ENCODE measurements around the gene ARID4B. TPM values are rescaled to one million over a fixed set of nuclear protein-coding genes. Genes with fewer than 3 reads are reported as not detected.
"Not testable (repeated sequence)": the region's sequence is repeated elsewhere in the genome, so short reads cannot be mapped to it uniquely, and the experiment has no call there.

Gene ARID4B
- polyA plus RNA-seq, 2 of the 4 experiments (the other 2 are of a cell fraction), result 14.9 to 16.0 TPM

DNA sequence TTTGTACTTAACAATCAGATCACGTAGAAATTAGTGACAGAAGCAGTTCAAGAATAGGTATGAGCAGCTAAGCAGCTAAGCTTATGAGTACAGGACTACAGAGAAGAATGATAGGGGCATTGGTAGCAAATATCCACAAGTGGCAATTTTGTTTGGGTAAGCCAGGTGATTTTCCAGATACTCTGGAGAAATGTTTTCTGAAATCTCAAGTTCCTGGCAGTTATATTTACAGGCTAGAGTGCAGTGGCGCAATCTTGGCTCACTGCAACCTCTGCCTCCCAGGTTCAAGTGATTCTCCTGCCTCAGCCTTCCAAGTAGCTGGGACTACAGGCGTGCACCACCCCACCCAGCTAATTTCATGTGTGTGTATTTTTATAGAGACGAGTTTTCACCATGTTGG lies 55.1 kb downstream of the ARID4B start:
- no peak overlapping the region for H3K4me3 ChIP-seq
- no peak overlapping the region for H3K27ac ChIP-seq
- 89% methylated on average over 4 of the region's 4 CpGs for WGBS (ENCODE audit: missing lambda C conversion rate)
- ATAC-seq, result no peak
- ChIA-PET POLR2A (no interaction called here), CTCF (interaction anchor here (1.5 to 2.0 kb wide), 4 partner anchors 12 to 143 kb away, joined by 3 to 6 read pairs (median 6); no protein-coding TSS in a partner anchor)
- no peak for FAIRE-seq
- H3K4me1 ChIP-seq, result peaks cover 11% of the 10 kb centered on the region; the same call in 2 of the 3 replicates
- no peak for DNase-seq (ENCODE audit: low read depth in 1 of 2, low spot score in 1 of 2)
- TF ChIP-seq CHD4 (IDR thresholded peaks at IDR 0.05; ENCODE audit: borderline replicate concordance) (no peak), RNF2 (IDR thresholded peaks at IDR 0.05; ENCODE audit: borderline replicate concordance, low read depth) (no peak), POLR2AphosphoS2 (conservative IDR thresholded peaks at IDR 0.05; ENCODE audit: low read length) (no peak), CHD2 (IDR thresholded peaks at IDR 0.05; ENCODE audit: low read length, partially characterized antibody) (no peak), PBX3 (IDR thresholded peaks at IDR 0.05) (no peak), ATOH8 (CRISPR knock-in tag; IDR thresholded peaks at IDR 0.05; ENCODE audit: low read depth) (no peak), RARB (CRISPR knock-in tag; IDR thresholded peaks at IDR 0.05) (no peak), SMC3 (IDR thresholded peaks at IDR 0.05) (no peak), RCOR1 (IDR thresholded peaks at IDR 0.05; ENCODE audit: low read depth, low read length) (no peak), CEBPB (IDR thresholded peaks at IDR 0.05) (no peak), ELK1 (IDR thresholded peaks at IDR 0.05; ENCODE audit: low read depth, low read length) (no peak), ZFP36 (IDR thresholded peaks at IDR 0.05; ENCODE audit: borderline replicate concordance, partially characterized antibody) (no peak), HOXB5 (CRISPR knock-in tag; IDR thresholded peaks at IDR 0.05) (no peak), ESRRA (IDR thresholded peaks at IDR 0.05; ENCODE audit: borderline replicate concordance, low read length) (no peak), ZNF302 (CRISPR knock-in tag; IDR thresholded peaks at IDR 0.05) (no peak), CBX8 (IDR thresholded peaks at IDR 0.05) (no peak), KDM1A (IDR thresholded peaks at IDR 0.05; ENCODE audit: low read depth) (no peak)
- no peak overlapping the region for H3K4me2 ChIP-seq
- no peaks in the 10 kb centered on the region for H3K9me3 ChIP-seq

- 0 out of 3 replicates have a peak overlapping the region, but pooled peaks have one; percentile 4 for H3K4me2 ChIP-seq
- DNase-seq (ENCODE audit: low read depth in 1 of 2, low spot score in 1 of 2) (no peak), ATAC-seq (peak; percentile 39 to 59; a peak in 4 of 6 replicates), FAIRE-seq (no peak)
- ChIA-PET POLR2A (no interaction called here), CTCF (no interaction called here)
- no peak overlapping the region for H3K27ac ChIP-seq
- peaks cover 20% of the 10 kb centered on the region; the same call in 2 of the 3 replicates for H3K4me1 ChIP-seq
- no peaks in the 10 kb centered on the region for H3K9me3 ChIP-seq
- TF ChIP-seq, protein P1, sequence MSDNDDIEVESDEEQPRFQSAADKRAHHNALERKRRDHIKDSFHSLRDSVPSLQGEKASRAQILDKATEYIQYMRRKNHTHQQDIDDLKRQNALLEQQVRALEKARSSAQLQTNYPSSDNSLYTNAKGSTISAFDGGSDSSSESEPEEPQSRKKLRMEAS (IDR thresholded peaks at IDR 0.05), result no peak
- no peak for TF ChIP-seq BHLHE40 (IDR thresholded peaks at IDR 0.05; ENCODE audit: low read depth, low read length)
- TF ChIP-seq KDM1A (IDR thresholded peaks at IDR 0.05; ENCODE audit: low read depth), result no peak
- no peak for TF ChIP-seq RNF2 (IDR thresholded peaks at IDR 0.05; ENCODE audit: borderline replicate concordance, low read depth)
- TF ChIP-seq CHD4 (IDR thresholded peaks at IDR 0.05; ENCODE audit: borderline replicate concordance), result no peak
- TF ChIP-seq TFCP2L1 (CRISPR knock-in tag; IDR thresholded peaks at IDR 0.05), result no peak
- TF ChIP-seq POLR2AphosphoS2 (conservative IDR thresholded peaks at IDR 0.05; ENCODE audit: low read length), result no peak
- no peak for TF ChIP-seq RAD21 (conservative IDR thresholded peaks at IDR 0.05 in 1 of 2, IDR thresholded peaks at IDR 0.05 in 1 of 2)
- TF ChIP-seq, protein P2, sequence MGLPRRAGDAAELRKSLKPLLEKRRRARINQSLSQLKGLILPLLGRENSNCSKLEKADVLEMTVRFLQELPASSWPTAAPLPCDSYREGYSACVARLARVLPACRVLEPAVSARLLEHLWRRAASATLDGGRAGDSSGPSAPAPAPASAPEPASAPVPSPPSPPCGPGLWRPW (IDR thresholded peaks at IDR 0.05), result no peak
- TF ChIP-seq PBX3 (IDR thresholded peaks at IDR 0.05), result no peak
- TF ChIP-seq NPAS2 (CRISPR knock-in tag; IDR thresholded peaks at IDR 0.05; ENCODE audit: borderline replicate concordance), result no peak
- no peak for TF ChIP-seq EP300 (IDR thresholded peaks at IDR 0.05)
- no peak for TF ChIP-seq ELK1 (IDR thresholded peaks at IDR 0.05; ENCODE audit: low read depth, low read length)
- no peak for TF ChIP-seq FOSB (CRISPR knock-in tag; IDR thresholded peaks at IDR 0.05)
- no peak overlapping the region for H3K4me3 ChIP-seq
Observed at GRCh38 chr1:235270625-235271024, 57.4 kb downstream of the ARID4B start.

GRCh38 chr1:235269990-235270389 lies 58.0 kb downstream of the ARID4B start:
- CTCF ChIA-PET, result interaction anchor here (1.3 kb wide), 1 partner anchor 145 kb away, joined by 5 read pairs; no protein-coding TSS in a partner anchor
- POLR2A ChIA-PET, result interaction anchor here (1.4 kb wide), 1 partner anchor 58 kb away, joined by 4 read pairs; the partner anchor contains the start of genes ARID4B and GGPS1
- not testable (repeated sequence) for H3K4me2 ChIP-seq; H3K4me3 ChIP-seq; FAIRE-seq; ATAC-seq; H3K9me3 ChIP-seq; H3K27ac ChIP-seq; DNase-seq (ENCODE audit: low read depth in 1 of 2, low spot score in 1 of 2)
- WGBS (ENCODE audit: missing lambda C conversion rate), result 93% methylated on average over 18 of the region's 18 CpGs
- H3K4me1 ChIP-seq, result peaks cover 20% of the 10 kb centered on the region; the same call in 2 of the 3 replicates
